HepG2 (cell line): ENCODE measurements around the gene PLCB1. TPM values are rescaled to one million over a fixed set of nuclear protein-coding genes. Genes with fewer than 3 reads are reported as not detected.

Experiments
- ATAC-seq: fragments of 200-7000 bp; cut with Tn5 transposase; 3 replicates; pipeline ENCODE4 v1.9.1; 2020; ENCODE audit warnings: mild to moderate bottlenecking, moderate library complexity
- BruUV-seq: library from RNA; stranded (reverse); fragments of 400-500 nt; replicated peaks from 2 replicates; lab custom pipeline; 2021; lab: Mats Ljungman, UMichigan
- CTCF ChIA-PET: fragments of 300-600 bp; formaldehyde crosslinking; extraction: SDS; loops from one replicate; lab custom pipeline; 2021; ENCODE audit warnings: low total read pairs, inconsistent platforms, low intra/inter-chr PET ratio; lab: Yijun Ruan, JAX
- POLR2A ChIA-PET: fragments of 350-600 bp; sonication (Branson Sonifier 250); formaldehyde crosslinking; loops from one replicate; lab custom pipeline; 2020; ENCODE audit warnings: antibody characterized with exemption, inconsistent platforms; lab: Yijun Ruan, JAX
- DNase-seq: peaks from one replicate; pipeline ENCODE4 v3.0.0-alpha.2; 2015; ENCODE audit warnings: low spot score
- FAIRE-seq: peaks from 3 replicates; lab custom pipeline; 2011; peaks lifted over from hg19 to GRCh38; lab: Jason Lieb, UNC
- H2AFZ ChIP-seq: one replicate; pipeline ENCODE4 v1.6.1; 2011; ENCODE audit warnings: low read length, inconsistent platforms
- H3K27ac ChIP-seq: fragments of 300-600 bp; 3 replicates; pipeline ENCODE4 v1.8.0; 2011; ENCODE audit warnings: mixed run types, mild to moderate bottlenecking, mixed read lengths, low read length, inconsistent platforms; ENCODE audit not compliant: insufficient read depth; ENCODE audit errors: extremely low read length
- H3K27me3 ChIP-seq, 2 experiments: fragments of 200-600 bp in 1 of 2; 2 replicates in 1 of 2; 3 replicates in 1 of 2; pipeline versions ENCODE4 v1.6.0 to v1.8.0; 2011; ENCODE audit warnings: low read length in 2 of 2, mild to moderate bottlenecking in 2 of 2, moderate library complexity in 2 of 2, inconsistent platforms in 1 of 2; ENCODE audit not compliant: insufficient read depth in 2 of 2, control insufficient read depth in 1 of 2
- H3K36me3 ChIP-seq, 2 experiments: fragments of 200-600 bp in 1 of 2; replicated peaks in 1 of 2; 2 replicates in 1 of 2; 3 replicates in 1 of 2; pipeline versions ENCODE4 v1.5.1 to v1.8.0; 2011; ENCODE audit warnings: low read length in 2 of 2, inconsistent platforms in 1 of 2; ENCODE audit not compliant: insufficient read depth in 2 of 2, control insufficient read depth in 1 of 2
- H3K4me1 ChIP-seq: 2 replicates; pipeline ENCODE4 v1.5.1; 2012; ENCODE audit warnings: low read length, inconsistent platforms; ENCODE audit not compliant: insufficient read depth
- H3K4me2 ChIP-seq: 2 replicates; pipeline ENCODE4 v1.6.0; 2011; ENCODE audit warnings: low read depth, low read length, inconsistent platforms
- H3K4me3 ChIP-seq, 3 experiments: fragments of 200-600 bp in 1 of 3; sonication (generic), shearing (Covaris generic) in 1 of 3; replicated peaks in 1 of 3; 2 replicates each; pipeline ENCODE4 v1.5.1; 2011 to 2016; ENCODE audit warnings: low read length in 3 of 3, inconsistent platforms in 2 of 3, low read depth in 2 of 3, mild to moderate bottlenecking in 2 of 3, control low read depth in 1 of 3, mixed read lengths in 1 of 3; ENCODE audit not compliant: insufficient read depth in 1 of 3
- H3K79me2 ChIP-seq: one replicate; pipeline ENCODE4 v1.6.1; 2011; ENCODE audit warnings: low read length, inconsistent platforms; ENCODE audit not compliant: insufficient read depth
- H3K9ac ChIP-seq: 2 replicates; pipeline ENCODE4 v1.6.0; 2011; ENCODE audit warnings: mild to moderate bottlenecking, low read depth, low read length, inconsistent platforms; ENCODE audit not compliant: insufficient read depth
- H3K9me3 ChIP-seq: 2 replicates; pipeline ENCODE4 v1.5.1; 2012; ENCODE audit warnings: mild to moderate bottlenecking, low read length
- H4K20me1 ChIP-seq: 2 replicates; pipeline ENCODE4 v1.6.0; 2011; ENCODE audit warnings: inconsistent platforms, mild to moderate bottlenecking, low read length, moderate library complexity; ENCODE audit not compliant: insufficient read depth
- ATRX ChIP-seq: sonication (generic); formaldehyde crosslinking; IDR thresholded peaks from 2 replicates; pipeline ENCODE4 v1.4.0; 2020; ENCODE audit warnings: missing genetic modification reagents, borderline replicate concordance
- EED ChIP-seq: sonication (generic); formaldehyde crosslinking; IDR thresholded peaks from 2 replicates; pipeline ENCODE4 v1.5.0; 2020; ENCODE audit warnings: mild to moderate bottlenecking, missing genetic modification reagents
- KMT2A ChIP-seq: sonication (generic); formaldehyde crosslinking; IDR thresholded peaks from 2 replicates; pipeline ENCODE4 v1.4.0; 2020; ENCODE audit warnings: missing genetic modification reagents
- ZNF256 ChIP-seq: sonication (generic); formaldehyde crosslinking; conservative IDR thresholded peaks from 2 replicates; pipeline ENCODE4 v1.4.0; 2020; ENCODE audit warnings: missing genetic modification reagents
- ZNF274 ChIP-seq: sonication (generic); formaldehyde crosslinking; IDR thresholded peaks from 2 replicates; pipeline ENCODE4 v1.5.1; 2020; ENCODE audit warnings: mild to moderate bottlenecking, missing genetic modification reagents
- ZNF296 ChIP-seq: sonication (generic); formaldehyde crosslinking; conservative IDR thresholded peaks from 2 replicates; pipeline ENCODE4 v1.5.0; 2020; ENCODE audit warnings: mild to moderate bottlenecking, missing genetic modification reagents
- ZNF350 ChIP-seq: sonication (generic); formaldehyde crosslinking; IDR thresholded peaks from 2 replicates; pipeline ENCODE4 v1.4.0; 2020; ENCODE audit warnings: mild to moderate bottlenecking, low read depth, missing genetic modification reagents, borderline replicate concordance
- ZNF441 ChIP-seq: sonication (generic); formaldehyde crosslinking; IDR thresholded peaks from 2 replicates; pipeline ENCODE4 v1.7.0; 2021; ENCODE audit warnings: missing genetic modification reagents, borderline replicate concordance
- ZNF605 ChIP-seq: sonication (generic); formaldehyde crosslinking; IDR thresholded peaks from 2 replicates; pipeline ENCODE4 v1.8.0; 2022; ENCODE audit warnings: mild to moderate bottlenecking, missing genetic modification reagents
- ZNF678 ChIP-seq: sonication (generic); formaldehyde crosslinking; IDR thresholded peaks from 2 replicates; pipeline ENCODE4 v1.4.0; 2020; ENCODE audit warnings: mild to moderate bottlenecking, missing genetic modification reagents
- ZNF891 ChIP-seq: sonication (generic); formaldehyde crosslinking; IDR thresholded peaks from 2 replicates; pipeline ENCODE4 v1.5.0; 2020; ENCODE audit warnings: mild to moderate bottlenecking, missing genetic modification reagents
- WGBS: methylation state at CpG from one replicate; pipeline ENCODE4 v1.1.6; 2017; ENCODE audit warnings: low lambda C conversion rate; 5-methylcytosine and 5-hydroxymethylcytosine counted together
- in situ Hi-C: cut with HindIII; loops from 2 replicates; pipeline ENCODE4 v1.10.0; 2017; ENCODE audit warnings: low pct_unique_long_range_greater_than_20kb; ENCODE audit not compliant: extremely low pct_ligation_motif_present
- intact Hi-C: fragments of 100-400 bp; cut with micrococcal nuclease; formaldehyde crosslinking; loops from one replicate; pipeline ENCODE4 v1.10.0; 2022; ENCODE audit not compliant: unreplicated experiment
- polyA plus RNA-seq, 8 experiments: library from polyadenylated mRNA; depleted of rRNA in 3 of 8; stranded (reverse) in 7 of 8; unstranded in 1 of 8; fragments of >200 nt; fragmentation: Illumina TruSeq in 4 of 8; extraction: Trizol in 4 of 8; gene quantifications; 2 replicates each; pipeline versions ENCODE4 v1.2.1 to v1.2.3, GENCODE V29; 2011 to 2016; ENCODE audit warnings: low read depth in 4 of 8, missing spikeins in 1 of 8, mixed read lengths in 1 of 8; ENCODE audit not compliant: insufficient read depth in 1 of 8
- total RNA-seq, 5 experiments: library from RNA; depleted of rRNA; stranded (reverse); fragments of >200 nt; fragmentation: Illumina TruSeq; extraction: Trizol; gene quantifications; 2 replicates each; pipeline ENCODE4 v1.2.3, GENCODE V29; 2016; ENCODE audit warnings: low read depth in 1 of 5
- TF ChIP-seq, protein P1 (sequence below): sonication (generic); formaldehyde crosslinking; IDR thresholded peaks from 2 replicates; pipeline ENCODE4 v1.5.1; 2020; ENCODE audit warnings: mild to moderate bottlenecking, missing genetic modification reagents, borderline replicate concordance
- TF ChIP-seq, protein P2 (sequence below), 2 experiments: sonication (generic) in 1 of 2; formaldehyde crosslinking in 1 of 2; IDR thresholded peaks; 2 replicates each; pipeline versions ENCODE4 v1.6.1 to v1.9.0; 2014 to 2022; ENCODE audit warnings: antibody characterized with exemption in 1 of 2, borderline replicate concordance in 1 of 2, inconsistent platforms in 1 of 2, low read depth in 1 of 2, missing genetic modification reagents in 1 of 2
- TF ChIP-seq, protein P3 (sequence below): sonication (generic); formaldehyde crosslinking; IDR thresholded peaks from 2 replicates; pipeline ENCODE4 v1.8.0; 2022; ENCODE audit warnings: low read depth, missing genetic modification reagents

The PLCB1 gene
- total and polyA plus RNA-seq, 2 of the 13 experiments (the other 11 are each of a cell fraction or from before 2014, with no cell fraction given): 42.4 to 55.9 TPM

DNA sequence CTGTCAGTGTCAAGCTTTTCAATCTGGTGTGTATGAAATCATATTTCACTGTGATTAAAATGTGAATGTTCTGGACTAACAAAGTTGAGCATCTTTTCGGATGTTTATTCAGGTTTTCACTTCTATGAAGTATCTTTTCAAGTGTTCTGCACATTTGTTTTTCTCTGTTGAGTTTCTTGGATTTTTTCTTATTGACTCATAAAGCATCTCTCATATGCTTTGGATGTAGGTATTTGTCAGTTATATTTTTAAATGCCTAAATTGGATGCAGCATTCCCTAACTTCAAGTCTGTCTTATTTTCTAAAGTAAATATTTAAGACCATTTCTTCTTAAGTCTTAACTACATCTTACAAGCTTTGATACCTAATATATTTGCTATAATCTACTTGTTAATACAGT lies 398.0 kb downstream of the PLCB1 start:
- intact Hi-C loops: loop anchor here (10.0 kb wide), 1 partner anchor 285 kb away; no protein-coding TSS in a partner anchor
- FAIRE-seq (no peak), DNase-seq (no peak), ATAC-seq (no peak)
- no peaks in the 10 kb centered on the region for H3K4me1 ChIP-seq
- no peak overlapping the region for H3K9ac ChIP-seq
- POLR2A ChIA-PET: no interaction called here
- peaks cover 7% of the 10 kb centered on the region; the same call in 1 of the 2 replicates for H4K20me1 ChIP-seq
- CTCF ChIA-PET: no interaction called here
- H3K4me2 ChIP-seq: no peak overlapping the region
- H3K79me2 ChIP-seq: no peaks in the 10 kb centered on the region
- no peaks in the 10 kb centered on the region for H3K27me3 ChIP-seq
- no peaks in the 10 kb centered on the region for H3K9me3 ChIP-seq
- 96% methylated on average over 1 of the region's 1 CpG for WGBS
- BruUV-seq: no TSS peak
- in situ Hi-C loops: loop anchor here (10.0 kb wide), 1 partner anchor 395 kb away; the partner anchor contains the start of gene PLCB1
- H3K4me3 ChIP-seq: no peak overlapping the region
- no peaks in the 10 kb centered on the region for H3K36me3 ChIP-seq
- H2AFZ ChIP-seq: no peak overlapping the region
- no peak overlapping the region for H3K27ac ChIP-seq
- TF ChIP-seq ATRX (no peak), ZNF350 (CRISPR knock-in tag) (no peak), ZNF274 (no peak), KMT2A (CRISPR knock-in tag) (no peak), ZNF605 (CRISPR knock-in tag) (no peak), ZNF891 (CRISPR knock-in tag) (no peak), ZNF678 (CRISPR knock-in tag) (no peak), ZNF441 (no peak), ZNF256 (CRISPR knock-in tag) (no peak), EED (no peak), ZNF296 (CRISPR knock-in tag) (no peak)
- TF ChIP-seq, protein P1, sequence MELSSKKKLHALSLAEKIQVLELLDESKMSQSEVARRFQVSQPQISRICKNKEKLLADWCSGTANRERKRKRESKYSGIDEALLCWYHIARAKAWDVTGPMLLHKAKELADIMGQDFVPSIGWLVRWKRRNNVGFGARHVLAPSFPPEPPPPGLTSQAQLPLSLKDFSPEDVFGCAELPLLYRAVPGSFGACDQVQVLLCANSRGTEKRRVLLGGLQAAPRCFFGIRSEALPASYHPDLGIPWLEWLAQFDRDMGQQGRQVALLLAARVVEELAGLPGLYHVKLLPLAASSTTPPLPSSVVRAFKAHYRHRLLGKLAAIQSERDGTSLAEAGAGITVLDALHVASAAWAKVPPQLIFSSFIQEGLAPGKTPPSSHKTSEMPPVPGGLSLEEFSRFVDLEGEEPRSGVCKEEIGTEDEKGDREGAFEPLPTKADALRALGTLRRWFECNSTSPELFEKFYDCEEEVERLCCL: no peak
- TF ChIP-seq, protein P2, sequence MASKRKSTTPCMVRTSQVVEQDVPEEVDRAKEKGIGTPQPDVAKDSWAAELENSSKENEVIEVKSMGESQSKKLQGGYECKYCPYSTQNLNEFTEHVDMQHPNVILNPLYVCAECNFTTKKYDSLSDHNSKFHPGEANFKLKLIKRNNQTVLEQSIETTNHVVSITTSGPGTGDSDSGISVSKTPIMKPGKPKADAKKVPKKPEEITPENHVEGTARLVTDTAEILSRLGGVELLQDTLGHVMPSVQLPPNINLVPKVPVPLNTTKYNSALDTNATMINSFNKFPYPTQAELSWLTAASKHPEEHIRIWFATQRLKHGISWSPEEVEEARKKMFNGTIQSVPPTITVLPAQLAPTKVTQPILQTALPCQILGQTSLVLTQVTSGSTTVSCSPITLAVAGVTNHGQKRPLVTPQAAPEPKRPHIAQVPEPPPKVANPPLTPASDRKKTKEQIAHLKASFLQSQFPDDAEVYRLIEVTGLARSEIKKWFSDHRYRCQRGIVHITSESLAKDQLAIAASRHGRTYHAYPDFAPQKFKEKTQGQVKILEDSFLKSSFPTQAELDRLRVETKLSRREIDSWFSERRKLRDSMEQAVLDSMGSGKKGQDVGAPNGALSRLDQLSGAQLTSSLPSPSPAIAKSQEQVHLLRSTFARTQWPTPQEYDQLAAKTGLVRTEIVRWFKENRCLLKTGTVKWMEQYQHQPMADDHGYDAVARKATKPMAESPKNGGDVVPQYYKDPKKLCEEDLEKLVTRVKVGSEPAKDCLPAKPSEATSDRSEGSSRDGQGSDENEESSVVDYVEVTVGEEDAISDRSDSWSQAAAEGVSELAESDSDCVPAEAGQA (IDR thresholded peaks at IDR 0.05; ENCODE audit: low read depth): no peak
- TF ChIP-seq, protein P2 (CRISPR knock-in tag; IDR thresholded peaks at IDR 0.05; ENCODE audit: borderline replicate concordance): no peak
- TF ChIP-seq, protein P3, sequence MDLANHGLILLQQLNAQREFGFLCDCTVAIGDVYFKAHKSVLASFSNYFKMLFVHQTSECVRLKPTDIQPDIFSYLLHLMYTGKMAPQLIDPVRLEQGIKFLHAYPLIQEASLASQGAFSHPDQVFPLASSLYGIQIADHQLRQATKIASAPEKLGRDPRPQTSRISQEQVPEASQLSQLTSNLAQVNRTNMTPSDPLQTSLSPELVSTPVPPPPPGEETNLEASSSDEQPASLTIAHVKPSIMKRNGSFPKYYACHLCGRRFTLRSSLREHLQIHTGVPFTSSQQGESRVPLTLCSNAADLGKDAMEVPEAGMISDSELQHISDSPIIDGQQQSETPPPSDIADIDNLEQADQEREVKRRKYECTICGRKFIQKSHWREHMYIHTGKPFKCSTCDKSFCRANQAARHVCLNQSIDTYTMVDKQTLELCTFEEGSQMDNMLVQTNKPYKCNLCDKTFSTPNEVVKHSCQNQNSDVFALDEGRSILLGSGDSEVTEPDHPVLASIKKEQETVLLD (CRISPR knock-in tag): no peak
